ENCODE data around the gene NFKB2.

GRCh38 chr10:102444851-102445250, 49.3 kb downstream of the NFKB2 start:
- TF ChIP-seq, protein P1, sequence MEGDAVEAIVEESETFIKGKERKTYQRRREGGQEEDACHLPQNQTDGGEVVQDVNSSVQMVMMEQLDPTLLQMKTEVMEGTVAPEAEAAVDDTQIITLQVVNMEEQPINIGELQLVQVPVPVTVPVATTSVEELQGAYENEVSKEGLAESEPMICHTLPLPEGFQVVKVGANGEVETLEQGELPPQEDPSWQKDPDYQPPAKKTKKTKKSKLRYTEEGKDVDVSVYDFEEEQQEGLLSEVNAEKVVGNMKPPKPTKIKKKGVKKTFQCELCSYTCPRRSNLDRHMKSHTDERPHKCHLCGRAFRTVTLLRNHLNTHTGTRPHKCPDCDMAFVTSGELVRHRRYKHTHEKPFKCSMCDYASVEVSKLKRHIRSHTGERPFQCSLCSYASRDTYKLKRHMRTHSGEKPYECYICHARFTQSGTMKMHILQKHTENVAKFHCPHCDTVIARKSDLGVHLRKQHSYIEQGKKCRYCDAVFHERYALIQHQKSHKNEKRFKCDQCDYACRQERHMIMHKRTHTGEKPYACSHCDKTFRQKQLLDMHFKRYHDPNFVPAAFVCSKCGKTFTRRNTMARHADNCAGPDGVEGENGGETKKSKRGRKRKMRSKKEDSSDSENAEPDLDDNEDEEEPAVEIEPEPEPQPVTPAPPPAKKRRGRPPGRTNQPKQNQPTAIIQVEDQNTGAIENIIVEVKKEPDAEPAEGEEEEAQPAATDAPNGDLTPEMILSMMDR (IDR thresholded peaks at IDR 0.05), result no peak
- TF ChIP-seq POLR2A (IDR thresholded peaks at IDR 0.05) (no peak), EP300 (IDR thresholded peaks at IDR 0.05) (no peak)
